NCI-H524 (cell line): ENCODE measurements around the gene DYDC2.
"Not testable (repeated sequence)": the region's sequence is repeated elsewhere in the genome, so short reads cannot be mapped to it uniquely, and the experiment has no call there.

Experiments
- DNase-seq, 2 experiments: peaks; one replicate each; lab custom pipeline; 2025; lab: John Stamatoyannopoulos, UW

DYDC2 gene, protein sequence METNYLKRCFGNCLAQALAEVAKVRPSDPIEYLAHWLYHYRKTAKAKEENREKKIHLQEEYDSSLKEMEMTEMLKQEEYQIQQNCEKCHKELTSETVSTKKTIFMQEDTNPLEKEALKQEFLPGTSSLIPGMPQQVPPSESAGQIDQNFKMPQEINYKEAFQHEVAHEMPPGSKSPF

DNA sequence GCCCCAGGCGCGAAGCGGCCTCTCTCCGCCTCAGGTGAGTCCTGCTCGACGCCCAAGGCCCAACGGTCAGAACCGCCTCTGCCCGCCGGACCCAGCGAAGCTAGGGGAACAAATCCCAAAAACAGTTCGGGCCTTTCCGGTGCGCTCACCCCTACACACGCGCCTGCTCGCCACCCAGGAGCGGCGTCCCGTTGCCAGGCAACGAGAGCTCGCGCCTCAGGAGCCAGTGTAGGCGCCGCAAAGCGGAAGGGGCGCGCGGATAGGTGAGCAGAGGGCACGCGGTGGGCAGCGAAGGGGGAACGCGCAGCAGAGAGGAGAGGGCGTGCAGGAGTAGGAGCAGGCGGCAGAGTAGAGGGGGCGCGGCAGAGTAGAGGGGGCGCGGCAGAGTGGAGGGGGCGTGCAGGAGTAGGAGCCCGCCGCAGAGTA is at the start of gene DYDC2, which contains the start of gene DYDC1:
Gene DYDC2, plus strand, starts transcription at position 219 of the 426 bp plus-strand sequence. CDS start 5,663 bp downstream, outside the sequence.
Gene DYDC1, minus strand, starts transcription at position 193 of the 426 bp plus-strand sequence. CDS start 4,154 bp downstream, outside the sequence.
- peak; percentile 53 to 56 for DNase-seq

DNA sequence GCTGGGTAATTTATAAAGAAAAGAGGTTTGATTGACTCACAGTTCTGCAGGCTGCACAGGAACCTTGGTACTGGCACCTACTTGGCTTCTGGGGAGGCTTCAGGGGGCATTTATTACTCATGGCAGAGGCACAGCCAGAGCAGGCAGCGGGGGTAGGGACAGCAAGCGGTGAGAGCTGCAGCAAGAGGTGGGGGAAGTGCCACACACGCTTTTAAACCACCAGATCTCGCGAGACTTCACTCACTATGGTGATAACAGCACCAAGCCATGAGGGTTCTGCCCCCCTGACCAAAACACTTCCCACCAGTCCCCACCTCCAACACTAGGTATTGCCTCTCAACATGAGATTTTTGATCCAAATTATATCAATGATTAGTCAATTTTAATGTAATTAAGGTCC is 43.1 kb upstream of the DYDC2 start:
- DNase-seq, result no peak

DNA sequence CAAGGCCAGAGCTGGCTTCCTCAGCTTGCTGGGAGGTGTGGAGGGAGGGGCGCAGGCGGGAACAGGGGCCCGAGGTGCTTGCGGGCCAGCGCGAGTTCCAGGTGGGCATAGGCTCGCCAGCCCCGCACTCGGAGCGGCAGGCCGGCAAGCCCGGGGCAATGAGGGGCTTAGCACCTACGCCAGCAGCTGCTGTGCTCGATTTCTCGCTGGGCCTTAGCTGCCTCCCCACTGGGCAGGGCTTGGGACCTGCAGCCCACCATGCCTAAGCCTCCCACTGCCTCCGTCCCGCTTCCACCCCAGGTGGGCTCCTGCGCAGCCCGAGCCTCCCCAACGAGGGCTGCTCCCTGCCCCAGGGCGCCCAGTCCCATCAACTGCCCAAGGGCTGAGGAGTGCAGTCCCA is 41.2 kb upstream of the DYDC2 start:
- no peak for DNase-seq

DNA sequence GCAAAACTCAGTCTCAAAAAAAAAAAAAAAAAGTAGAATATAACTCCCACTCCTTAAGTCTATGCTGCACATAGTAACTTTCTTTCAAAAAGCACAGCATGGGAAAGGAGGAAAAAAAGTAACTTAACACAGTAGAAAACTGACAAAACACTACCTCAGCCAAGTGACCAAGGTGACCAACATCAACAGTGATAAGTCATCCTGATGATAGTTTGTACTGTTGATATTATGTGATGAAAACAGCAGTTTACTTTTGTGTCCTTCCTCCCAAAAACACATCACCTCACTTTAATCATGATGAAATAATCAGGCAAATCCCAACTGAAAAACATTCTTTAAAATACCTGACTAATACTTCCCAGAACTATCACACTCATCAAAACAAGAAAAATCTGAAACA is 37.8 kb upstream of the DYDC2 start:
- no peak for DNase-seq

DNA sequence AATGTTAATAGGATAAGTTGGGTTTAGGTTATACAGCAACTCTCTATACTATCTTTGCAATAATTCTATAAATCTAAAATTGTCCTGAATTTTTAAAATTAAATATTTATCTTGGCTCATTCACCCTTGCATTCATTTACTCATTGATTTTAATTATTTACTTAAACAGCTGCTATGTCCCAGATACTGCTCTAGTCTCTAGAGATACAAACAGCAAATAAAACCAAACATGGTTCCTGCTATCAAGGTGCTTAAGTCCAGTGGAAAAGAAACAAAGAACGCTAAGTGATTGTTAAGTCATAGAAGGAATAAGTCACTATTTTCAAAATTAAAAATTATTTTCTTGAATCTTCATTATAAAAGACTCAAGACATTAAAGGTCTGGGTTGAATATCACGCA is 37.3 kb upstream of the DYDC2 start:
- DNase-seq, result no peak

DNA sequence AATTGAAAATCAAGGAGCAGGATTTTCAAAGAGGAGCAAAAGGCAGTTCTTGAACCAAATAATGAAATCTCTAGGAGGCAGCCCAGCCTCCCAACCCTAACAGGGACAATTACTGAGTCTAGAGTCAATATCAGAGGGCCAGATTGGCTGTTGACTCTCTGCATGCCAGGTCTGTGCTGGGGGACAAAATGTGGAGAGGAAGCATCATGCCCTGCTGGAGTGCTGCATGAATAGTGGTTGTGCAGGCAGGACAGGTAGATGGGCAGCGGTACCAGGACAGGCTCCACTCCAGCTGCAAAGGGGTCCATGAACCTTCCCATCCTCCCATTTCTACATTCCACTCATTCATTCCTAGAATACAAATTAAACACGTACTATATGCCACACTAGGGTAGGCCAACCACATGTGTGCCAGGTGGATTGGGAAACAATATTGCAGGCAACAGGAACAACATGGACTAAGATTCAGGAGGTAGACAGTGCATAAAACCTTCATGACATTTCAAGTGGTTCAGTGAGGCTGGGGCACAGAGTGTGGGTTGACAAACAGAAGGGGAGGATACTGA is 36.8 kb upstream of the DYDC2 start:
- no peak for DNase-seq

DNA sequence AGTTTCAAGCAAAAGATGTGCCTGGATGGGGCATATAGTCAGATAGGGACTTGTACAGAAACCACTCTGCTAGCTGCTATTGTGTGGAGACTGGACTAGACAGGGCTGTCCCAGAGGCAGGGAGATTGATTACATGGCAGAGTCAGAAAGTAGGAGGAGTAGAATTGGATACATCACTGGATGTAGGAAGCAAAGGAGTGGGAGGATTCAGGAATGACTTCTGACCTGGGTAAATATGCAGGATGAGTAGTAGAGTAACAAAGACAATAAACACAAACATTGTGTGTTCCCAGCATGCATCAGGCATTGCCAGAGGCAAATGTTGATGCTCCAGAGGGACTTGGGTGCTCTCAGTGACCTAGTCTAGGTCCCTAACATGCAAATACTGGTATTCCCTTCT is 36.2 kb upstream of the DYDC2 start:
- DNase-seq, result no peak

DNA sequence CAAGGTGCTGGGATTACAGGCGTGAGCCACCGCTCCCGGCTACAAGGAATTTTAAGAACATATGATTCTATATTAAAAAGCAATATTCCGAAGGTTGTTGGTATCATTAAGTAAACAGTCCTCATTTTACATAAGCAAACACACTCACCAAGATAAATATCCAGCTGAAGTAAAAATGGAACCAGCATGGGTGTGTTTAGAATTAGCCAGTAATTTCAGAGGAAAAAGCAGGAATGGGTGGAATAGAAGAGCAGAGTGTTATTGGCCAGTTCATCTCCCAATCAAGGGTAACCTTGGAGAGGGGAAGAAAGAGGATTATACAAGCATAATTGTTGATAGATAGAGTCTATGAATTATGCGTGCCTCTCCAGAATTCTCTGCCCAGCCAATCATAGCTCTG is 35.4 kb upstream of the DYDC2 start:
- DNase-seq, result no peak

DNA sequence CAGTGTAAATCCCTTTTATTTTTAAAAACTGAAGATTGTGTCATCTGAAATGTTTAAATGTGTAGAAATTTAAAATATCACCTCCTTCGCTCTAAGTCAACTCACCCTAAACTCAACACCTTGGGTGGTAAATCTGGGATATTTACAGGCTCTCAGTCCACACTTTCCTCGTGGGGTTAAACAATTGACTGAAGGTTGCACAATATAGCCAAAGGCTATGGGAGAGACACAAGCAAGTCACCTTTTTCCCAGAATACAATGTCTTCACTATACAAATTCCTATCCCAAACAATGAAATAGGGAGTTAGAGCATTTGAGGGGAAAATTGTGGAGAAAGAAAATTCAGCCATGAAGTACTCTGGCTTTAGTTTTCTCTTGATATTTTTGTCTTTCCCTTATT is 34.4 kb upstream of the DYDC2 start:
- no peak for DNase-seq

DNA sequence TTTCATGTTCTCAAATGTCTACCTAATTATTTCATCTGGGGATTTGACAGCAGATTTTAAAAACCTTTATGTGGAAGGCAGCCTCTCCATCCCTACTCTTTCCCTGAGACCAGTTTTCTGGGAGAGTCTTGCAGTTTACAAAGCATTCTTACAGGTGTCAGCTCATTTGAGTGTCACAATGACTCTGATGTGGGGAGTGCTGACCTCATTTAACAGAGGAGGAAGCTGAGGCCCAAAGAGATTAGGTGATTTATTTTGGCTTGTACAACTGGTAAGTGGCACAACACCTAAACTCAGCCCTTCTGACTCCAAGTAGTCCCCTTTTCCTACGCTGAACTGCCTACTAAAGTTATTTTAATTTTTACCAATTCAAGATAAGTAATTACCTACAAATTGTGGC is 33.9 kb upstream of the DYDC2 start:
- no peak for DNase-seq

DNA sequence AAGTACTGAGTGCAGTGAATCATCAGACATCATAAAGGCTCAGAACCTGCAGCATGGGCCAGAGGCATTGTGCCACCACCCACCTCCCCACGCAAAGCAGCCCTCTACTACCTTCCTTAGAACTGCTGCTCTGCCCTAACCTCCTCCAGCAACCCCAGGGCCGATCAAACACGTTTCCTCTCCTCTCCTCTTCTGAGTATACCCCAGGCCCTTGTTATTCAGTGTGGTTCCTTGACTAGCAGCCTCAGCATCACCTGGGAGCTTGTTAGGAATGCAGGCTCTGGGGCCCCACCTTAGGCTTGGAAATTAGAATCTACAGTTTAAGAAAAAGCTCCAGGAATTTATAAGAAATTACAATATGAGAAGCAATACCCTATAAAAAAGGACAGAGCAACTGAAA is 33.3 kb upstream of the DYDC2 start:
- DNase-seq, result no peak

DNA sequence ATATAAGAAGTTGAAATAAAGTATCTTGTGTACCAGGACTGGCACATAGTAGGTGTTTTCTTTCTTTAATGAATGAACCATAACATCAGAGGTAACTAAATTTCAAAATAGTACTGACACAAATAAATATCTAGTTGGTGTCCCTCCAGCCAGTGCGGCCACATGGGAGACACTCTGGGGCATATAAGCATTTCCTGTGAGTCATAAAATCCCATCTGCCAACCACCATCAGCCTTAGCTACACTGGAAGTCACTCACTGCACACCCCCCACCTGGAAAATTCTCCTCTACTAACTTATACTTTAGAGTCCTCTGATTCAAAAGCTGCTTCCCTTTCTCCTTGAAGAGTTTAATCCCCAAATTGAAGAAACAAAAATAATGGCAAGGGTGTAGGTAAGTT is 32.5 kb upstream of the DYDC2 start:
- peak in 1 of 2 experiments; percentile 51 for DNase-seq

DNA sequence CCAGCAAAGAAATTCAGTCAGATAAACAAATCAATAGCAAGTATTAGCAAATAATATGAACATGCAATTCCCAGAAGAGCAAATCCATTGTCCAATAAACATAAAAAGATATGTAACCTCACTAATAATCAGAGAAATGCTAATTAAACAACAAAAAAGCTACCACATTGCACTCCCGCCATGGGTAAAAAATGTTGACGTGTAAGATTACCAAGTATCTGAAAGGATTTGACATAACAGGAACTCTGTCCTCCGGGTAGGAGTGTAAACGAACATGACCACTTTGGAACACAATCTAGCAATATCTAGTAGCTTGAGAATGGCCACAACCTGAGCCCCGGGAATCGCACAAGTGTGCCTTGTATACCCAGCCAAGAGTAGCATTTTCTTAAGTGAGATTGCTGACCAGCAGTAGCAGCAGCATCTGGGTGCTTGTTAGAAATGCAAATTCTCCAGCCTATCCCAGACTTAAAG is 31.7 kb upstream of the DYDC2 start:
- peak in 1 of 2 experiments; percentile 39 for DNase-seq

DNA sequence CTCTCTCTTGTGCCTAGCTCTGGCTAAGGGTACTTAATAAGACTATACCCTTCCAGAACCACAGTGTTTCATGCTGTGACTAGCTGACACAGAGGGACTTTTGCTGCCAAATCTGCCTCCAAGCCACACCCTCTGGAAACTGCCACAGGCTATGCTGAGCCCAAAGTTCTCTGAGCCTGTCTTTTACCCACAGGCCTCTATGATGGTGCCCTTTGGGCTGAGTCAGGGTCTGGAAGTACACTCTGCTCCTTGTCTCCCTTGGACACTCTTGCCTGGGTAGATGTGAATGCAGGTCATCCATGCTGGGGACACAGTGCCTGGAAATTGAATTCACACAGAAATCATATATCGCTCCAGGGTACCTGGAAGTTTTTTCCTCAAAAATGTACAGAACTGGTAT is 22.6 kb upstream of the DYDC2 start:
- no peak for DNase-seq

DNA sequence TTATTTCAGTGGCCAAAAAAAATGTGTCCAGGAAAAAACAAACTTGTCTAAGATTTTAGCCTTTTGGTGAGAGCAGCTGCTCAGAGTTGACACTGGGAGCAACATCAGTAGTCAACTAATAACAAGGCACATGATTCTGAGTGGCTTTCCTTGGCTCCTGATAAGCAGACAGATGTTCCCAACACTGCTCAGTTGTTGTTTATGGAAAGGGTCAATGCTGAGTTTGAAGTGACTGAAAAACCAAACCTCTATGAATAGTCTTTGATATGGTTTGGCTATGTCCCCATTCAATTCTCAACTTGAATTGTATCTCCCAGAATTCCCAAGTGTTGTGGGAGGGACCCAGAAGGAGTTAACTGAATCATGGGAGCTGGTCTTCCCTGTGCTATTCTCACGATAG is 12.3 kb upstream of the DYDC2 start:
- no peak for DNase-seq

DNA sequence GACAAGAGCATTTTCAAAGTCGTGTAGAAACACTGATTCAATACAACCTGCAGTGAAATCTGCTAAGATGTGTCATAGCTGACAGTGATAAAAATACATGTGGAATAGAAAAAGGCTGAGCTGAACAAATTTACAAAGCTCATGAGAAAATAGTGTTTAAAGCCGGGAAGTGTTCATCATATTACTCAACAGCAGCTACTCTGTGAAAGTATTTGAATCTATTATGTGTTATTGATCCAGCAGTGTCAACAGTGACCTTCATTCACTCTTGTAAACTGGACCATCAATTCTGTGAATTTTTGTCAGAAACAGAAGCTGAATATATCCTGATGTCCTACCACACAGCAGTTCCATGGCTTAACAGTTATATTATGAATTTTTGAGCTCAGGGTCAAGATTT is 11.7 kb upstream of the DYDC2 start:
- no peak for DNase-seq

DNA sequence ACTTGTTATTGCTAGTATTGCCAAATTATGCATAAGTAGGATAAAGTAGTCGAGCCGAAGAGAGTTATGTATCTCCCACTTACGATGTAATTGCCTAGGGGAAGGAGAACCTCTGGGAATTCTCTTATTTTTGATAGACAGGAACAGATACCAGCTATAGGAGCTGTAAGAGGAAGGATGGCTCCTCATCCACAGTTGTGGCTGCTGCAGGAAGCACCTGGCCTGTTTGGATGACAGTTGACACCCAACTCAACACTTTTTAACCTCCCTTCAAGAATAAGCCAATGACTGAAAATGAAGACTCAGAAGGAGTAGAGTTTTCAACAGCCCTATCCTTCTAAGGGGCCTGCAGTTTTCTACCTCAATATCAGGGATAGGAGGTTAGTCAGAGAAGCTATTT is 6.3 kb upstream of the DYDC2 start:
- DNase-seq, result no peak

DNA sequence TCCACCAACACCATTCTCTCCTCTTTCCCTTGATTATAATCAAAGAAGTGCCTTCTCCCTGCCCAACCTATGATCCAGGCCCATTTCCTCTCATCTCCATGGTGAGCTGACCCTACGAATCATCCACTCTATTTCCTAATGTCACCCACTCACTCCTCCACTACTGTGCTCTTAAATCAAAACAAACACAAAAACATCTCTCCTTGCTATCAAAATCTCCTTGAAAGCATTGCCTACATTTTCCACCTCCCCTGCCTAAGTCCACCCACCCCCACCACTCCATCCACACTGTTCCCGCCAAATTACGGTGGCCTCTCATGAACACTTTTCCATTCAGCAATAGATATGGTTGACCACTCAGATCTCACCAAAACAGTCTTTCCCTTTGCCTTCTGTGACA is 5.4 kb upstream of the DYDC2 start:
- no peak for DNase-seq

DNA sequence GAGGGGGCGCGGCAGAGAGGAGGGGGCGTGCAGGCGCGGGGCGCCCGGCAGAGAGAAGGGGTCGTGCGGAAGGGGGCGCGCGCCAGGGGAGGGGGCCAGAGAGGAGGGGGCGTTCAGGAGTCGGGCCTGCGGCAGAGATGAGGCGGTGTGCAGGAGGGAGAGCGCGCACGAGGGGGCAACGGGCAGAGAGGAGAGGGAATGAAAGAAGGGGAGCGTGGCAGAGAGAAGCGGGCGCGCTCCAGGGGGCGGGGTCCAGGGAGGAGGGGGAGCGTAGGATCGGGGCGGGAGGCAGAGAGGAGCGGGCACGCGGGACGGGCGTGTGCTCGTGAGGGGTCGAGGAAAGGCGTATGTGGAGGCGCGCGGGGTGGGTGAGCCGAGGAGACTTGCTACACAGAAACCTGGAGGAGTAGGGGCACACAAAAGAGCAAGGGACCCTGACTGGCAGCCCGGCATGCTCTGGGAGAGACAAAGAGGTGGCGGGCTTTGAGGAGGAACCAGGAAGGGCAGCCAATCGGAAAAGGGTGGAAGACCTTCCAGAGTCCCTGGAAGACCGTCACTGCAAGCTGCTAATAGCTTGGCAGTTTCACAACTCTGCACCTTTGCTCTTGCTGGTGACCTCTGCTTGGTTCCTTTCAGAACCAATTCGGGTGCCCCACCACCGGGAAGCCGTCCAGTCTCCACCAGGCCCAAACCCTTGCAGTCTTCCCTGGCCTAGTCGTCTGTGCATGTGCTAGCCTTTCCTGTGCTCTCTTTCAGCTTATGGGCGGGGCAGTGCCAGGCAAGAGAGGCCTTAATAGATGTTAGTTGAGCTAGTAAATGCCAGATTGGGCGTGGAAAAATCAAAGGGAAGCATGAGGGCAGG is 639 bp downstream of the DYDC2 start:
- peak in 1 of 2 experiments; percentile 33 for DNase-seq

DNA sequence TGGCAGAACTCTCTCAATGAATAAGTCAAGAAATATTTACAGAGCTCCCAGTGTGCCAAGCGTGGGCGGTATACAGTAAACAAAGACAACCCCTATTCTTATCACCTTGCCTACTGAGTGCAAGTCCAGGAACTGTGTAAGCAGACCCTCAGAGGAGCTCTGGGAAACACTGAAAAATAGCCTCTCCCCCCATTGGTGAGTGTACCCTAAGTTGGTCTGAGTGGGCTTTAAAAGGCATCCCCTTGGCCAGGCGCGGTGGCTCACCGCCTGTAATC is 1.2 kb downstream of the DYDC2 start:
- no peak for DNase-seq

DNA sequence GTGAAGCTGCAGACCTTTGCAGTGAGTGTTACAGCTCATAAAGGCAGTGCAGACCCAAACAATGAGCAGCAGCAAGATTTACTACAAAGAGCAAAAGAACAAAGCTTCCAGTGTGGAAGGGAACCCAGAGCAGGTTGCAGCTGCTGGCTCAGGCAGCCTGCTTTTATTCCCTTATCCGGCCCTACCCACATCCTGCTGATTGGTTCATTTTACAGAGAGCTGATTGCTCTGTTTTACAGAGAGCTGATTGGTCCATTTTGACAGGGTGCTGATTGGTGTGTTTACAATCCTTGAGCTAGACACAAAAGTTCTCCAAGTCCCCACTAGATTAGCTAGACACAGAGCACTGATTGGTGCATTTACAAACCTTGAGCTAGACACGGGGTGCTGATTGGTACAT is 2.3 kb downstream of the DYDC2 start:
- not testable (repeated sequence) for DNase-seq

DNA sequence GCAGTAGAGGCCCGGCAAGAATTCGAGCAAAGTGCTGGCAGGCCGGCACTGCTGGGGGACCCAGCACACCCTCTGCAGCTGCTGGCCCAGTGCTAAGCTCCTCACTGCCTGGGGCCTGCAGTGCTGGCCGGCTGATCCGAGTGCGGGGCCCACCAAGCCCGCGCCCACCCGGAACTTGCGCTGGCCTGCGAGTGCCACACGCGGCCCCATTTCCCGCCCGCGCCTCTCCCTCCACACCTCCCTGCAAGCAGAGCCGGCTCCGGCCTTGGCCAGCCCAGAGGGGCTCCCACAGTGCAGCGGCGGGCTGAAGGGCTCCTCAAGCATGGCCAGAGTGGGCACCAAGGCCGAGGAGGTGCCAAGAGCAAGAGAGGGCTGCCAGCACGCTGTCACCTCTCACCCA is 3.1 kb downstream of the DYDC2 start:
- no peak for DNase-seq

DNA sequence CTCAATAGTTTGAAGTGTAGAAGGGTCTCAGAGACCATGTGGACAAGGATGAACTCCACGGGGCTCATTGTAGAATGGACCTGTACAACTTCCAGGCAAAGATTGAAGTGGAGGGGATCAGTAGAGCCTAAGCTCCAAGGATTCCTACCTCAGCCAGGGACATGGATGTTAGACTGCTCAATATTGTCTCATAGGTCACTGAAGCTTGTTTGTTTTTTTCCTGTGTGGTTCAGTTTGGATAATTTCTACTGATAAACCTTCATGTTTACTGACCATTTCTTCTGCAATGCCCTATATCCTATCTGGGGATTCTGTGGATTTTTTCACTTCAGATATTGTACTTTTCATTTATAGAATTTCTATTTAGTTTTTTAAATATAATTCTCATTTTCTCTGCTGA is 8.9 kb downstream of the DYDC2 start:
- DNase-seq, result no peak
